Immature natural killer cell (primary cell): ENCODE data around the gene RHOG. TPM values are rescaled to one million over a fixed set of nuclear protein-coding genes. Genes with fewer than 3 reads are reported as not detected.

ENCODE experiments used
- DNase-seq, 3 donors: peaks; one replicate each; pipeline ENCODE4 v3.0.0; 2022; ENCODE audit warnings: mixed read lengths in 1 of 3
- H3K27ac Mint-ChIP-seq, 6 donors: one replicate each; pipeline ENCODE4 v1.8.0; 2020; ENCODE audit warnings: mixed read lengths in 6 of 6, mild to moderate bottlenecking in 5 of 6, inconsistent platforms in 4 of 6, moderate library complexity in 3 of 6
- H3K27me3 Mint-ChIP-seq, 3 donors: one replicate each; pipeline ENCODE4 v1.8.0; 2020 to 2021; ENCODE audit warnings: low read depth in 3 of 3, mild to moderate bottlenecking in 3 of 3, mixed read lengths in 3 of 3, moderate library complexity in 3 of 3, inconsistent platforms in 1 of 3
- H3K36me3 Mint-ChIP-seq, 3 donors: one replicate each; pipeline ENCODE4 v1.8.0; 2020; ENCODE audit warnings: mixed read lengths in 3 of 3, inconsistent platforms in 2 of 3, mild to moderate bottlenecking in 2 of 3
- H3K4me1 Mint-ChIP-seq, 2 donors: one replicate each; pipeline ENCODE4 v1.8.0; 2020; ENCODE audit warnings: inconsistent platforms in 2 of 2, mild to moderate bottlenecking in 2 of 2, mixed read lengths in 2 of 2, moderate library complexity in 1 of 2
- H3K4me3 Mint-ChIP-seq, 5 donors: one replicate each; pipeline ENCODE4 v1.8.0; 2020; ENCODE audit warnings: mild to moderate bottlenecking in 5 of 5, mixed read lengths in 5 of 5, inconsistent platforms in 3 of 5, moderate library complexity in 3 of 5
- H3K9me3 Mint-ChIP-seq, 6 donors: one replicate each; pipeline ENCODE4 v1.8.0; 2020; ENCODE audit warnings: mild to moderate bottlenecking in 6 of 6, mixed read lengths in 6 of 6, inconsistent platforms in 4 of 6, moderate library complexity in 3 of 6
- polyA plus RNA-seq, 3 donors: library from polyadenylated mRNA; unstranded; fragments of 300-500 nt; fragmentation: Illumina TruSeq; gene quantifications; one replicate each; pipeline ENCODE4 v1.2.3, GENCODE V29; 2021

The RHOG gene
- polyA plus RNA-seq, 3 donors from 2014 or later, result 167 to 292 (median 199) TPM

DNA sequence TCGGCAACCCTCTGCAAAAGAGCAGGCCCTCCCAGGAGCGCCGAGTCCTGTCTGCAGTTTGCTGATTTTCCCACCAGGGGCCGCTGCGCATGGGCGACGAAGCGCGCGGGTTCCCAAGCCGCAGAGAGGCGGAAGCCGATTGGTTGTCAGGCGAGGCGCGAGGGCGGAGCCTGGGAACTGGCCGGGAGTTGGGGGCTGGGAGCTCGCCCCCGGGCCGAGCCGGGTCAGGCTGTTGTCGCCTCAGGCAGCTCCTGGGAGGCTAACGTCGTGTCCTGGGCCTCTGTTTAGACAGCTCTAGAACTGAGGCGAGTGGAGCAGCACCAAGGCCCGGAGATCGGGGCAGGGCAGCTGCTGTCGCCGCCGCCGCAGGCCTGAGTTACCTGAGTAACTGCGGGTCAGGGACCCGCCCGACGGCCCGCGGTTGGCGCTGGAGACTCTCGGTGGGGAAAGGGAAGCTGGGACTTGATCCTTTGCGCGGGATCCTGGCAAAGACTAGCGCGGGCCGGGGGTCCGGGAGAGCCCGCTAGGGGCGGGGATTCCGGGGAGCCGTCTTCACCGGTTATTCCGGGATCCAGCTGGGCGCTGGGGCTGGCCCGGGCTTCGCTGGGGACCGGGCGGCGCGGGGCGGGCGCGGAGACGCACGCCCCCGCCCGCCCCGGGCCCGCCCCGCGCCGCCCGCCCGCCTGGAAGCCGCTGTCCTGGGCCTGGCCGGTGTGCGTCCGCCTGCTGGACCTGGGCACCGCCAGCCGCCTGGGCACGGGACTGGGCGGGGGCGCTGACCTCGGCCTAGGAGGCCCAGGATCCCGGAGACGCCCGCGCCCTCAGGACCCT, 14.4 kb upstream of the RHOG start, which contains the start of gene STIM1:
Gene STIM1, plus strand, starts transcription at position 688 of the 831 bp plus-strand sequence. CDS start 607 bp downstream, outside the sequence.
- Mint-ChIP-seq H3K4me1 (peaks cover 67% of the 10 kb centered on the region in 2 donors), H3K27me3 (peaks cover 7 to 20% (median 13%) of the 10 kb centered on the region in 3 donors)

DNA sequence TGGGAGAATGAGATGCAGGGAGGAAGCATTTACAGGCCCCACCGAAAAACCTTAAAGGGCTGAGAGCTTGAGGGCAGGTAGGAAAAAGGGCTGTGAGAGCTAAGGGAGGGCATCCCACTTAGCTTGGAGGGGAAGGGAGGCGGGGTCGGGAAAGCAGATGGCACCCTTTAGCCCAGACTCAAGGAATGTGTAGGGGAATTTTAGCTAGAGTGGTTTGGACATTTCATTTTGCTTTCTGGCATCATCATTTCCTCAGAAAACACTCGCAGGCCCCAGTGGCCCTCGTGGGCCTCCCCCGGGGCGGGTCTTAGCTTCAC, 13.9 kb upstream of the RHOG start:
- Mint-ChIP-seq H3K4me3 (peak overlapping the region; percentile 88 to 96 (median 91)), H3K9me3 (no peaks in the 10 kb centered on the region), H3K36me3 (no peaks in the 10 kb centered on the region), H3K4me1 (peaks cover 61 to 62% of the 10 kb centered on the region in 2 donors), H3K27me3 (peaks cover 7 to 20% (median 13%) of the 10 kb centered on the region in 3 donors), H3K27ac (peak overlapping the region; percentile 97 to 100 (median 99))
- no peak for DNase-seq

More for the DNA sequence above, 14.4 kb upstream of the RHOG start, which contains the start of gene STIM1:
- Mint-ChIP-seq H3K36me3 (no peaks in the 10 kb centered on the region), H3K4me3 (peak within 1 kb of the TSS; percentile 93 to 98 (median 96)), H3K9me3 (no peaks in the 10 kb centered on the region), H3K27ac (peak within 1 kb of the TSS; percentile 97 to 100 (median 99))
- peak; percentile 97 for DNase-seq

DNA sequence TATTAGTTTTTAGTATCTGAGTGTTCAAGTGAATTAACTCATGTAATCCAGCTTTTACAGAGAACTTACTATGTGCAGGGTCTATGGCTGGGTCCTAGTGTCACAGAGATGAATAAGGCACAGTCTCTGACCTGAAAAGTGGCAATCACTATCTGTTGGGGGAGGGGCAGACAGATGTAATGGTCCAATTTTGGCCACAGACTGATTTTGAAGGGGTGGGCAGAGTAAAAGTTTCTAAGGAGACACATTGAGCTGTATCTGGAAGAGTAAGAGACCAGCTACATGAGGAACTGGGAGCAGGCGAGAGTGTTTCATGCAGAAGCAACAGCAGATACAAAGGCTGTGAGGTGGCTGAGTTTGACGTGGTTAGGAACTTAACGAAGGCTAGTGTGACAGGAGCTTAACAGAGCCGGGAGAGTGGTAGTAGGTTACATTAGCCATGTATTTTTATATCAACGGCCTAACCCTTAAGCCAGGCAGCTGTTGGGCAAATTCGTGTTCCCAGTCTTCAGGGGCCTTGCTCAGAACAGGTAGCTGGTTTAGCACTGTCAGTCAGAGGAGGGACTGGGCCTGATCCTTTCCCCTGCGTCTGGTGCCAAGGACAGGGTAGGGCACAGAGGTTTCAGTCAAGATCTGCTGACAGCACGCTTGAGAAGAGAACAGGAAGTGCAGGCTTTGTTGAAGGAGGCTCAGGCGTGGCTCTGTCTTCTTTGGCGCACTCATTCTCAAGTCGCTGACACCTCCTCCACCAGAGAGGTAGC, 13.3 kb upstream of the RHOG start:
- Mint-ChIP-seq H3K27me3 (peaks cover 7 to 20% (median 14%) of the 10 kb centered on the region in 3 donors), H3K4me1 (peaks cover 60 to 61% of the 10 kb centered on the region in 2 donors), H3K4me3 (peak overlapping the region; percentile 88 to 96 (median 91)), H3K27ac (peak overlapping the region; percentile 97 to 100 (median 99)), H3K9me3 (no peaks in the 10 kb centered on the region), H3K36me3 (no peaks in the 10 kb centered on the region)
- DNase-seq, result peak; percentile 66 to 71 (median 70)

DNA sequence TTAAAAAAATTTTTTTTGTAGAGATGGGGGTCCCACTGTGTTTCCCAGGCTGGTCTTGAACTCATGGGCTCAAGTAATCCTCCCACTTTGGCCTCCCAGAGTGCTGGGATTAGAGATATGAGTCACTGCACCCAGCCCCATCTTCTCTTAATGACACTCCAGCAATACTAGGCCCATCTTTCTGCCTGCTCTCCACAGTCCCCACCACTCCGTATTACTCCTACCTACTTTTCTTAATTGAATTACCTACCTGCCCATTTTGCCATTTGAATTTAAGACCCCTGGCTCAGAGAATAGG, 12.7 kb upstream of the RHOG start:
- Mint-ChIP-seq H3K9me3 (no peaks in the 10 kb centered on the region), H3K27me3 (peaks cover 7 to 20% (median 16%) of the 10 kb centered on the region in 3 donors), H3K4me3 (peak overlapping the region in 2 of 5 donors; percentile 88 to 91), H3K36me3 (no peaks in the 10 kb centered on the region), H3K27ac (peak overlapping the region; percentile 97 to 100 (median 99)), H3K4me1 (peaks cover 57 to 58% of the 10 kb centered on the region in 2 donors)
- no peak for DNase-seq

DNA sequence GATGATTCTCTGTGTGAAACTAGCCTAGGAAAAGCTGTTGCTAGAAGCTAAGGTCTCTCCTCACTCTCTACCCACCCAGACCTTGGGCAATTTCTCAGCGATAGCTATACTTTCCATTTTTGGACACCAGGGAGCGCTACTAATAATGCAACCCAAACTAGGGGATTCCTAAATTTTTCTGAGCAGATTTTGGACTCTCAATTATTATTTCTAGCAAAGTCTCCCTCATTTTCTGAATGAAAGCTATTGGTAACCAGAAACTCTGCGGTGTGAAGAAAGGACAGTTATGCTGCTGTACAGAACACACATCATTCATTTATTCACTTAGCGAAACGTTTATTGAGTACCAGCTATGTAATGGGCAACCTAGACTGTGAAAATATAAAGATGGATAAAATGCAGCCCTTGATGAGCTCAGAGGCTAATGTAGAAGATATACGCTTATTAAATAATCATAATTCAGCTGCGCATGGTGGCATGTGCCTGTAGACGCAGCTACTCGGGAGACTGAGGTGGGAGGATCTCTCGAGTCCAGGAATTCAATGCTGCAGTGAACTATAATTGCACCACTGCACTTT, 8.6 kb upstream of the RHOG start:
- H3K4me3 Mint-ChIP-seq, result no peak overlapping the region
- peak; percentile 60 to 65 (median 62) for DNase-seq
- peak overlapping the region in 2 of 6 donors; percentile 19 to 32 for H3K27ac Mint-ChIP-seq
- no peaks in the 10 kb centered on the region for H3K36me3 Mint-ChIP-seq
- peaks cover 3 to 12% (median 8%) of the 10 kb centered on the region in 3 donors for H3K27me3 Mint-ChIP-seq
- H3K4me1 Mint-ChIP-seq, result peaks cover 27 to 28% of the 10 kb centered on the region in 2 donors
- no peaks in the 10 kb centered on the region for H3K9me3 Mint-ChIP-seq

DNA sequence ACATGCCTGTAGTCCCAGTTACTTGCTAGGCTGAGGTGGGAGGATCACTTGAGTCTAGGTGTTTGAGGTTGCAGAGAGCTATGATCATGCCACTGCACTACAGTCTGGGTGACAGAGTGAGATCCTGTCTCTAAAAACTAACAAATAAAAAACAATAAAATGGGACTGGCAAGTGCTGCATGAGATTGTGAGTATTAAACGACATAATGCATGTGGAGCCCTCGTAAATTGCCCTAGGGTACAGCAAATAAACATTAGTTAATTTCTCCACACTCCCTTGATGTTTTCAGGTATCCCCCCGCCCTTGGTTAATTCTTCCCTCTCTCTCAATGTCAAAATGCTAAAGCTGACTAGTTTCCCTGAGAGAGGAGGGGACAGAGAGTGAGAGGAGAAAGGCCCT, 4.9 kb upstream of the RHOG start:
- peaks cover 5 to 9% (median 8%) of the 10 kb centered on the region in 3 donors for H3K27me3 Mint-ChIP-seq
- DNase-seq, result no peak
- no peaks in the 10 kb centered on the region for H3K9me3 Mint-ChIP-seq
- H3K36me3 Mint-ChIP-seq, result no peaks in the 10 kb centered on the region
- H3K4me1 Mint-ChIP-seq, result peaks cover 17 to 18% of the 10 kb centered on the region in 2 donors
- H3K27ac Mint-ChIP-seq, result peak overlapping the region in 1 of 6 donors; percentile 14
- no peak overlapping the region for H3K4me3 Mint-ChIP-seq

DNA sequence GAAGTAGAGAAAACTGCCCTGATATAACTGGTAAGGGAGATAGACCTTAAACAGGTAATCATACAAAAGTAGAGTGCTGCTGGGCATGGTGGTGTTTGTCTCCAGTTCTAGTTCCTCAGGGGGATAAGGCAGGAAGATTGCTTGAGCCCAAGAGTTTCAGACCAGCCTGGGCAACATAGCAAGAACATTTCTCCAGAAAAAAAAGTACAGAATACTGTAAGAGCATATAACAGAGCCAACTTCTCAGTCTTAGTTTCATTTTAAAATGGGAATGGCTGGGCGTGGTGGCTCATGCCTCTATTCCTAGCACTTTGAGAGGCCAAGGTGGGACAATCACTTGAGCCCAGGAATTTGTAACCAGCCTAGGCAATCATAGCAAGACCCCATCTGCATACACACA, 4.5 kb upstream of the RHOG start:
- no peaks in the 10 kb centered on the region for H3K9me3 Mint-ChIP-seq
- H3K4me1 Mint-ChIP-seq, result peaks cover 17 to 18% of the 10 kb centered on the region in 2 donors
- peaks cover 6 to 10% (median 8%) of the 10 kb centered on the region in 3 donors for H3K27me3 Mint-ChIP-seq
- H3K27ac Mint-ChIP-seq, result peak overlapping the region in 1 of 6 donors; percentile 14
- DNase-seq, result no peak
- no peak overlapping the region for H3K4me3 Mint-ChIP-seq
- no peaks in the 10 kb centered on the region for H3K36me3 Mint-ChIP-seq

DNA sequence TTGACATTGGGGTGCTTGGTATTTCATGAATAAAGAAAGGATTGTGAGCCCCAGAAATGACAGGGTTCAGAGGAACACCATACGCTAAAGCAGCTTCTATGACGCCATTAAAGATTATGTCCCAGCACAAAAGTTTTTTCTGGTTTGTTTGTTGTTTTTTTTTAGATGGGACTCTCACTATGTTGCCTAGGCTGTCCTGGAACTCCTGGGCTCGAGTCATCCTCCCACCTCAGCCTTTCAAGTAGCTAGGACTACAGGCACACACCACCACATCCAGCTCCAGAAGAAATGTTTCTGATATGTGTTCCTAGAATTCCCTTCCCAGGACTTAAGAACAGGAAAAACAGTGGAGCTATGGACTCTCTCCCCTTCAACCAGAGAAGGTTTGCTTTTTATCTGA, 2.6 kb upstream of the RHOG start:
- Mint-ChIP-seq H3K4me3 (peak overlapping the region in 1 of 5 donors; percentile 25), H3K4me1 (peaks cover 29% of the 10 kb centered on the region in 2 donors), H3K27me3 (peaks cover 14 to 21% (median 18%) of the 10 kb centered on the region in 3 donors), H3K27ac (peak overlapping the region in 3 of 6 donors; percentile 30 to 80 (median 49)), H3K9me3 (no peaks in the 10 kb centered on the region), H3K36me3 (no peaks in the 10 kb centered on the region)
- DNase-seq, result no peak

DNA sequence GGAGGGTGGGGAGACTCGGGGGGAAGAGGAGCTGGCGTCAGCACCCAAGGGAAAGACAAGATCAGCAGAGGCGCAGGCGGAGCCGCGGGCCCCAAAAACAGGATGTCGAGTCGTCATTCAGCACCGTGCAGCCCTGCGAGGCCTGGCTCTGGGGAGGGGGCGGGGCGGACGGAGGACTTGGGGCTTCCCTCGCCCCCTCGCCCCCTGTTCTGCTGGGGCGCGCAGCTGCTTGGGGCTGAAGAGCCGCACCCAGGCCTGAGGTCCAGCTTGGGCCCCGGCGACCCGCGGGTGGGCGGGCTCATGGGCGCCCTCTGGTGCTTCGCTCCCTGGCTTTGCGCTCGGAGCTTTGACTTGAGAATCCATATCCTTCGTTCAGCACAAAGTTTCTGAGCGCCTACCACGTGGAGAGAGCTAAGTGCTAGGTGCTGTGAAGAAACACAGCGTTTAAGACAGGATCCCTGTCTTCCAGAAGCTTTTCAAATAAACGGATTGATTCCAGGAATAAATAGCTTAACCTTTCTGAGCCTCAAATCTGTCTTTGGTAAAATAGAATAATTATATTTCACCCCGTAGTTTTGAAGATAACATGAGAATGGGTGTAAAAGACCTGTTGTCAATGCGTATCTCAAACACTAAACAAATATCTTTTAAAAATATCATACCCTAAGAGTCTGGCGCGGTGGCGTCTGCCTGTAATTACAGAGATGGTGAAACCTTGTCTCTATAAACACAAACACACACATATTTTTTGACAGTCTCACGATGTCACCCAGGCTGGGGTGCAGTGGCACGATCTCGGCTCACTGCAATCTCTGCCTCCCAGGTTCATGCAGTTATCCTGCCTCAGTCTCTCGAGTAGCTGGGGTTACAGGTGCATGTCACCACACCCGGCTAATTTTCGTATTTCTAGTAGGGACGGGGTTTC, 929 bp upstream of the RHOG start:
- peak; percentile 92 to 94 (median 93) for DNase-seq
- Mint-ChIP-seq H3K27ac (peak overlapping the region; percentile 88 to 96 (median 94)), H3K27me3 (peaks cover 16 to 19% (median 18%) of the 10 kb centered on the region in 3 donors), H3K4me3 (peak overlapping the region; percentile 83 to 97 (median 88)), H3K36me3 (no peaks in the 10 kb centered on the region), H3K4me1 (peaks cover 45% of the 10 kb centered on the region in 2 donors), H3K9me3 (no peaks in the 10 kb centered on the region)

DNA sequence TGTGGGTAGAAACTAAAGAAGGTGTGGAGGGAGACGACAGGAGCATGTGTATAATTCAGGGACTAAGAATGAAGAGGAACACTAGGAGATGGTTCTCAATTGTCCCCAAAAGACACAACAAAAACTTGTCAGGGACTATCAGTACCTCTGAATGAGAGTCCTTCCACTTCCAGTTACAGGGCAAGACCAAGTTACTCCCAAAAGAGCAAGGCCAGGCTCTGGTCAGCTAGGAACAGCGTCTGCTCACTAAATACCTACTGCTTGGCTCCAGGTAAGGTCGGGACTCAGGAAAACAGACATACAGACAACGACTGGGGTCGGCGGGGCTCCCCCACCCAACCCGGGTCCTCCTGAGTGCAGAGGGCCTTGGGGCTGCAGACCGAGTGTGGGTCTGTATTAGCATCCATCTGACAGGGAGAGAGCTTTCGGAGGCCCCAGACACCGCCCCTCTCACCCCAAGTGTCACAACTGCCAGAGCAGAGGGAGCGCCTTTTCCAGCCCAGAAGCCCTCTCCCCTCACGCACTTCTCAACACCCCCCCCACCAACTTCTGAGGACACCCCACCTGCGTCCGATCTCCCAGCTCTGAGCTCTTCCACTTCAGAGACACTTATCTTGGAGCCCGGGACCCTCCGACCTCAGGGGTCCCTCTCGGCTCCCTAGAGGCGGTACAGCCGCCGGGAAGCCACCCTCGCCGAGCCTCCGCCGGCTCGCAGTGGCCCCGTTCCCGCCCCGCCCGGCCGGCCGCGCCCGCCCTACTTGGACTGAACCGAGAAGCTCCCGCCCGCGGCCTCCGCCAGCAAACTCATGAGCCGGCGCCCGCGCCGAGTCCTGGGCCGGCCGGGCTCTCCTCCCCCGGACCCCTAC, 522 bp downstream of the RHOG start:
- Mint-ChIP-seq H3K4me1 (peaks cover 59 to 60% of the 10 kb centered on the region in 2 donors), H3K27me3 (peaks cover 18 to 22% (median 20%) of the 10 kb centered on the region in 3 donors), H3K9me3 (no peaks in the 10 kb centered on the region), H3K4me3 (peak overlapping the region; percentile 88 to 97 (median 92)), H3K36me3 (peaks cover 0 to 4% (median under 1%) of the 10 kb centered on the region in 3 donors), H3K27ac (peak overlapping the region; percentile 92 to 98 (median 95))
- DNase-seq, result peak in 1 of 3 donors; percentile 25

DNA sequence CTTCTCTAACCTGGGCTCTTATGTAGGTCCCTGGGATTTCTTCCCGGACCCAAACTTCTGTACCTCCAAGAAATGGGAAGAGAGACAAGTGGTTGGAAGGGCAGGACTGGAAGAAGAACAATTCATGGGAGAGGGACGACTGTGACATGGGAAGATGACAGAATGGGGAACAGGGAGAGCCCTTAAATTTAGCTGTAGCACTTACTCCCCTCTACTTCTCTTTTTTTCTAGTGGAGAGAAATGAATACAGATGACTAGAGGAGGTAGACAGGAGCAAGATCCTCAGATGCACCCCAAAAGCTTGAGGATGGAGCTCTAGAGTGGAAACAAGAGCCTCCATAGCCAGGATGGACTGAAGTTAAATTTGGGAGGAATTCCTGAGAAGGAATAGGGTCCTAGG, 2.3 kb downstream of the RHOG start:
- peak overlapping the region; percentile 92 to 98 (median 95) for H3K27ac Mint-ChIP-seq
- H3K4me1 Mint-ChIP-seq, result peaks cover 77% of the 10 kb centered on the region in 2 donors
- peaks cover 21 to 26% (median 22%) of the 10 kb centered on the region in 3 donors for H3K27me3 Mint-ChIP-seq

DNA sequence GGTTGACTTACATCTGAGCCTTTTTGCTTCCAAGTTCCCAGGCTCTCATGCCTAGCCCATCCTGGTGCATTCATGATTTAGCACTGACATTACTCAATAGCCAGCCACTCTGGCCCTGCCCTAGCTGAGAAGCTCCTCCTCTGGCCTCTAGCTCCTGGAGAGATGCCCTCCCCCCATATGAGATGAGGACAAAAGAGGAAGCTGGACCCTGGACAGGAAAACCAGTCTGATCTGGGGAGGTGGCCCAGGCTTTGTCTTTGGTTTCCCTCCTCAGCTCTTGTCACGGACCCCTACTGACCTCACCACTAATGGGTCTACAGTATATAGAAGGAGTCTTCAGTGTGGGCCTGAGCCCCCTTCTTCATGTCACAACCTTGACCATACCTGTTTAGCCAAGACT, 3.0 kb downstream of the RHOG start:
- no peak for DNase-seq
- H3K36me3 Mint-ChIP-seq, result peaks cover 7 to 10% (median 10%) of the 10 kb centered on the region in 3 donors
- H3K9me3 Mint-ChIP-seq, result no peaks in the 10 kb centered on the region
- peaks cover 81 to 84% of the 10 kb centered on the region in 2 donors for H3K4me1 Mint-ChIP-seq
- peak overlapping the region; percentile 92 to 98 (median 95) for H3K27ac Mint-ChIP-seq
- peak overlapping the region; percentile 88 to 97 (median 92) for H3K4me3 Mint-ChIP-seq
- peaks cover 21 to 26% (median 22%) of the 10 kb centered on the region in 3 donors for H3K27me3 Mint-ChIP-seq

More for the DNA sequence above, 2.3 kb downstream of the RHOG start:
- H3K9me3 Mint-ChIP-seq, result no peaks in the 10 kb centered on the region
- peak overlapping the region; percentile 88 to 97 (median 92) for H3K4me3 Mint-ChIP-seq
- no peak for DNase-seq
- peaks cover 7 to 10% (median 9%) of the 10 kb centered on the region in 3 donors for H3K36me3 Mint-ChIP-seq
